ENCODE data around the gene DDIT4L. TPM values are rescaled to one million over a fixed set of nuclear protein-coding genes. Genes with fewer than 3 reads are reported as not detected.

DDIT4L gene
- total and polyA plus RNA-seq, 2 of the 8 experiments (the other 6 are each of a cell fraction or from before 2014, with no cell fraction given): 3.5 to 6.0 TPM

DNA sequence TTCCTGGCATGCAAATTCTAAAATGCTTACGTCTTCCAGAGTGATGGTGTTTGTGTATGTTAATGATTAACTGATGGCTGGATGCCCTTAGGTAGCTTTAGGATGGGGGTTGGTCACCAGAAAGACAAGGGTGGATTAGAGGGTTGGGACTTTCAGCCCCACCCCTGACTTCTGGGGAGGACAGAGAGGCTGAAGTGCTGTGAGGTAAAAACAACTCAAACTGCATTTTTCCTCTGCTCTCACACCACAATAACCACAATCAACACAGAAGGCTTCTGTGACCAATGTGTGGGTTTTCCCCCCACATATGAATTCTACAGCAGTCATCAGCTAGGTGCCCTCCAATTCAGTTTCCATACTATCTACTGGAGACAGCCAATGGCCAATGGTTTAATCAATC, 18.7 kb upstream of the DDIT4L start (continued):
- TF ChIP-seq JUN (IDR thresholded peaks at IDR 0.05; ENCODE audit: low read depth, low read length): no peak
- no peak for TF ChIP-seq YY1 (IDR thresholded peaks at IDR 0.05; ENCODE audit: low read depth, low read length)
- TF ChIP-seq SAP30 (IDR thresholded peaks at IDR 0.05; ENCODE audit: insufficient read depth, insufficient replicate concordance, low read length): no peak
- no peak for TF ChIP-seq ZNF274 (IDR thresholded peaks at IDR 0.05; ENCODE audit: borderline replicate concordance, extremely low read depth, low read length)
- TF ChIP-seq RNF2 (IDR thresholded peaks at IDR 0.05; ENCODE audit: borderline replicate concordance, low read depth, low read length, missing control alignments, poor library complexity, severe bottlenecking): no peak
- TF ChIP-seq CTBP2 (IDR thresholded peaks at IDR 0.05; ENCODE audit: borderline replicate concordance, insufficient read depth, insufficient read length, low read length): no peak
